Measurements from ENCODE around the gene POLR1D.

POLR1D gene

GRCh38 chr13:27670861-27671260 lies 49.2 kb downstream of the POLR1D start:
- H3K4me3 ChIP-seq (ENCODE audit: control insufficient read depth, low read depth, low read length), result no peak overlapping the region
- no peak for DNase-seq (ENCODE audit: low read depth)
- TF ChIP-seq CTCF (IDR thresholded peaks at IDR 0.05; ENCODE audit: control insufficient read depth, insufficient read depth, low read depth, low read length, missing control alignments), result no peak

- DNase-seq (ENCODE audit: low read depth), result no peak
- TF ChIP-seq CTCF (IDR thresholded peaks at IDR 0.05; ENCODE audit: control insufficient read depth, insufficient read depth, low read depth, low read length, missing control alignments), result no peak
- H3K4me3 ChIP-seq (ENCODE audit: control insufficient read depth, low read depth, low read length), result no peak overlapping the region
Measured at GRCh38 chr13:27672025-27672424, 50.3 kb downstream of the POLR1D start.
